Body of pancreas (tissue), 4 donors: Measurements from ENCODE around the gene NTN3. TPM values are rescaled to one million over a fixed set of nuclear protein-coding genes. Genes with fewer than 3 reads are reported as not detected.
"Not testable (repeated sequence)": the region's sequence is repeated elsewhere in the genome, so short reads cannot be mapped to it uniquely, and the experiment has no call there.

Experiments
- ATAC-seq: fragments of 150-250 bp; one replicate; pipeline ENCODE4 v1.9.1; 2016
- DNase-seq, 4 donors: peaks; one replicate each; pipeline ENCODE4 v3.0.0-alpha.2; 2019
- H3K27ac ChIP-seq, 4 donors: fragments of 200-600 bp; sonication (generic); 1 replicate in 3 of 4; 2 replicates in 1 of 4; pipeline versions ENCODE4 v1.5.1 to v1.6.1; 2016 to 2019; ENCODE audit warnings: mild to moderate bottlenecking in 1 of 4, mixed read lengths in 1 of 4, moderate library complexity in 1 of 4
- H3K27me3 ChIP-seq, 2 donors: fragments of 200-600 bp; sonication (generic); one replicate each; pipeline ENCODE4 v1.6.0; 2016; ENCODE audit warnings: mild to moderate bottlenecking in 1 of 2
- H3K36me3 ChIP-seq, 2 donors: fragments of 200-600 bp; sonication (generic); replicated peaks in 1 of 2; 2 replicates each; pipeline ENCODE4 v1.5.1; 2016; ENCODE audit warnings: low read depth in 2 of 2; ENCODE audit not compliant: insufficient read depth in 1 of 2
- H3K4me1 ChIP-seq: fragments of 200-600 bp; sonication (generic); one replicate; pipeline ENCODE4 v1.6.0; 2016
- H3K4me3 ChIP-seq, 2 donors: fragments of 200-600 bp; sonication (generic); 1 replicate in 1 of 2; 2 replicates in 1 of 2; pipeline ENCODE4 v1.5.1; 2016 to 2019
- H3K9me3 ChIP-seq, 3 donors: fragments of 200-600 bp; sonication (generic); 1 replicate in 2 of 3; 2 replicates in 1 of 3; pipeline ENCODE4 v1.5.1; 2016
- POLR2A ChIP-seq, 3 donors: fragments of 450-650 bp; IDR thresholded peaks; one replicate each; pipeline ENCODE4 v1.6.1; 2016; ENCODE audit warnings: antibody characterized with exemption in 3 of 3, mild to moderate bottlenecking in 2 of 3
- WGBS, 2 donors: methylation state at CpG; one replicate each; pipeline ENCODE4 v1.1.5; 2017; 5-methylcytosine and 5-hydroxymethylcytosine counted together
- intact Hi-C: fragments of 100-400 bp; cut with DNase I; formaldehyde crosslinking; loops from one replicate; pipeline ENCODE4 v1.15.1; 2023
- total RNA-seq, 2 donors: library from RNA; depleted of rRNA; stranded (reverse); fragments of >200 nt; gene quantifications; one replicate each; pipeline ENCODE4 v1.1.0, GENCODE V29; 2016
- TF ChIP-seq, protein P1 (sequence below), 7 experiments: fragments of 450-650 bp in 4 of 7; fragments of 200-600 bp in 3 of 7; sonication (generic) in 3 of 7; IDR thresholded peaks; one replicate each; pipeline ENCODE4 v1.5.1; 2016 to 2019; ENCODE audit warnings: antibody characterized with exemption in 7 of 7

NTN3 gene
- total RNA-seq, 2 donors from 2014 or later, result not detected

- no peak overlapping the region for H3K4me3 ChIP-seq
- no peak for ATAC-seq
- WGBS, 2 donors, result 28 to 39% methylated on average over 9 of the region's 9 CpGs
- DNase-seq, result no peak
- H3K27ac ChIP-seq, result peak overlapping the region; percentile 67 to 91 (median 88)
- TF ChIP-seq POLR2A (IDR thresholded peaks at IDR 0.05), result no peak
- TF ChIP-seq, protein P1, sequence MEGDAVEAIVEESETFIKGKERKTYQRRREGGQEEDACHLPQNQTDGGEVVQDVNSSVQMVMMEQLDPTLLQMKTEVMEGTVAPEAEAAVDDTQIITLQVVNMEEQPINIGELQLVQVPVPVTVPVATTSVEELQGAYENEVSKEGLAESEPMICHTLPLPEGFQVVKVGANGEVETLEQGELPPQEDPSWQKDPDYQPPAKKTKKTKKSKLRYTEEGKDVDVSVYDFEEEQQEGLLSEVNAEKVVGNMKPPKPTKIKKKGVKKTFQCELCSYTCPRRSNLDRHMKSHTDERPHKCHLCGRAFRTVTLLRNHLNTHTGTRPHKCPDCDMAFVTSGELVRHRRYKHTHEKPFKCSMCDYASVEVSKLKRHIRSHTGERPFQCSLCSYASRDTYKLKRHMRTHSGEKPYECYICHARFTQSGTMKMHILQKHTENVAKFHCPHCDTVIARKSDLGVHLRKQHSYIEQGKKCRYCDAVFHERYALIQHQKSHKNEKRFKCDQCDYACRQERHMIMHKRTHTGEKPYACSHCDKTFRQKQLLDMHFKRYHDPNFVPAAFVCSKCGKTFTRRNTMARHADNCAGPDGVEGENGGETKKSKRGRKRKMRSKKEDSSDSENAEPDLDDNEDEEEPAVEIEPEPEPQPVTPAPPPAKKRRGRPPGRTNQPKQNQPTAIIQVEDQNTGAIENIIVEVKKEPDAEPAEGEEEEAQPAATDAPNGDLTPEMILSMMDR (IDR thresholded peaks at IDR 0.05), result no peak
- intact Hi-C loops, result no loop called here
- no peaks in the 10 kb centered on the region for H3K36me3 ChIP-seq
- no peaks in the 10 kb centered on the region for H3K9me3 ChIP-seq
- H3K4me1 ChIP-seq, result peaks cover 73% of the 10 kb centered on the region
- H3K27me3 ChIP-seq, result no peaks in the 10 kb centered on the region
Observed at GRCh38 chr16:2476345-2476720, 5.2 kb downstream of the NTN3 start.

DNA sequence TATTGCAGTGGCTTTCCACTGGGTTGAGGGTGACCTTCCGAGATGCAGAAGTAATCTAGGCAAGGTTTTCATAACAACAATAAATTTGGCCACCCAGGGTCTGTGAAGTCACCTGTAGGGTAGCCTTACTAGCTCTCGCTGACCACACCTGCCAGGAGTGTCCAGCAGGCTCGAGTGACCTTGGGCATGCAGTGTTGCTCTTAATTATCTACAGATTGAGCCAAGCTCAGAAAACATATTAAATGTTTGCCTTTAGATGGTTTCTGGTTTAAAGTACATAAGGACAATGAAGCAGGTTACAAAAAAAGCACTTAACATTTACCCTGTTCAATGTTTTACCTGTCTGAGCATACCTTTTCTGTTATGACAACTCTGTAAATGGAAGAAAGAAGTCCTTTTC is 5.6 kb downstream of the NTN3 start:
- ATAC-seq, result peak; percentile 18
- TF ChIP-seq, protein P1 (IDR thresholded peaks at IDR 0.05), result no peak
- no peak for TF ChIP-seq POLR2A (IDR thresholded peaks at IDR 0.05)
- Histone ChIP-seq H3K4me1 (peaks cover 73% of the 10 kb centered on the region), H3K27ac (peak overlapping the region; percentile 62 to 91 (median 88)), H3K4me3 (no peak overlapping the region), H3K27me3 (no peaks in the 10 kb centered on the region), H3K36me3 (no peaks in the 10 kb centered on the region), H3K9me3 (no peaks in the 10 kb centered on the region)
- DNase-seq, result peak; percentile 51 to 74 (median 66)
- 15 to 16% methylated on average over 2 to 3 of the region's 3 CpGs for WGBS, 2 donors
- intact Hi-C loops, result no loop called here

DNA sequence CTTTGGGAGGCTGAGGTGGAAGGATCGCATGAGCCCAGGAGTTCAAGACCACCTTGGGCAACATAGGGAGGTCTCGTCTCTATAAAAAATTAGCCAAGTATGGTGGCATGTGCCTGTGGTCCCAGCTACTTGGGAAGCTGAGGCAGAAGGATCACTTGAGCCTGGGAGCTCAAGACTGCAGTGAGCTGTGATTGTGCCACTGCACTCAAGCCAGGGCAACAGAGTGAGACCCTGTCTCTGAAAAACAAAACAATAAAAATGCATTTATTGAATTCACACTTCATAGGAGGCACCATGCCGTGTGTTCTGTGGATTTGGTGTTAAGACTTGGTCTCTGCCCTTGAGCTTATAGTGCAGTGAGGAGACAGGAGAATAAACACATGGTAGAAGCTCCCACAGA is 6.2 kb downstream of the NTN3 start:
- no peak overlapping the region for H3K4me3 ChIP-seq
- ATAC-seq (no peak), DNase-seq (no peak)
- peaks cover 74% of the 10 kb centered on the region for H3K4me1 ChIP-seq
- TF ChIP-seq, protein P1 (IDR thresholded peaks at IDR 0.05), result no peak
- no peak for TF ChIP-seq POLR2A (IDR thresholded peaks at IDR 0.05)
- H3K9me3 ChIP-seq, result no peaks in the 10 kb centered on the region
- no peaks in the 10 kb centered on the region for H3K27me3 ChIP-seq
- H3K27ac ChIP-seq, result peak overlapping the region; percentile 62 to 91 (median 88)
- WGBS, 2 donors, result 61 to 62% methylated on average over 3 of the region's 3 CpGs
- no peaks in the 10 kb centered on the region for H3K36me3 ChIP-seq
- intact Hi-C loops, result no loop called here

DNA sequence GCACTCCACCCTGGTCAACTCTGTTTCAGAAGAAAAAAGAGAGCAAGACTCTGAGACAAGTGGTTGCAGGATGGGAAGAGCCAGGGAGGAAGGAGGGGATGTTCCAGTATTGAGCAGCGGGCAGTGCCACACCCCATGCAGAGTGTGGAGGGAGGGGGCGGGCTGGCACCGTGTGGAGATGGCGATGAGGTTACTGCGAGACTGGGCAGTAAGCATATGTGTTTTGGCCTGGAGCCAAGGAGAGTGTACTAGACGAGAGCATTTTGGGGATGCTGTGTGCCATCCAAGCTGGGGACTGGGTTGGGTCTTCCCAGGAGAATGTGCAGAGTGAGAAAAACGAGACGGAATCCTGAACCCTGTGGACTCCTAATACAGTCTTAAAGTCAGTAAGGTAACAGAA is 7.2 kb downstream of the NTN3 start:
- H3K27me3 ChIP-seq, result no peaks in the 10 kb centered on the region
- peaks cover 82% of the 10 kb centered on the region for H3K4me1 ChIP-seq
- no peak for ATAC-seq
- 49 to 51% methylated on average over 8 of the region's 8 CpGs for WGBS, 2 donors
- H3K36me3 ChIP-seq, result no peaks in the 10 kb centered on the region
- DNase-seq, result no peak
- intact Hi-C loops, result no loop called here
- H3K9me3 ChIP-seq, result no peaks in the 10 kb centered on the region
- peak overlapping the region in 2 of 4 donors; percentile 86 to 91 for H3K27ac ChIP-seq
- no peak overlapping the region for H3K4me3 ChIP-seq
- TF ChIP-seq POLR2A (IDR thresholded peaks at IDR 0.05), result no peak
- TF ChIP-seq, protein P1 (IDR thresholded peaks at IDR 0.05), result no peak

- ATAC-seq, H3K4me3 ChIP-seq, H3K36me3 ChIP-seq, intact Hi-C loops, H3K9me3 ChIP-seq, H3K27me3 ChIP-seq, DNase-seq: not testable (repeated sequence)
- Histone ChIP-seq H3K27ac (peak overlapping the region; percentile 75 to 86 (median 82)), H3K4me1 (peaks cover 87% of the 10 kb centered on the region)
- WGBS, 2 donors, result 92 to 93% methylated on average over 10 of the region's 10 CpGs
Observed at GRCh38 chr16:2479996-2480395, 8.9 kb downstream of the NTN3 start.
